H7 (cell line): ENCODE measurements around the gene OGFOD3. TPM values are rescaled to one million over a fixed set of nuclear protein-coding genes. Genes with fewer than 3 reads are reported as not detected.
"Not testable (repeated sequence)": the region's sequence is repeated elsewhere in the genome, so short reads cannot be mapped to it uniquely, and the experiment has no call there.

Experiments used
- DNase-seq: peaks from one replicate; pipeline ENCODE4 v3.0.0; 2012
- H3K27me3 ChIP-seq: 2 replicates; pipeline ENCODE4 v1.6.0; 2011; ENCODE audit warnings: mild to moderate bottlenecking, low read length; ENCODE audit not compliant: control insufficient read depth, insufficient read depth
- H3K36me3 ChIP-seq: replicated peaks from 2 replicates; pipeline ENCODE4 v1.5.1; 2011; ENCODE audit warnings: low read length; ENCODE audit not compliant: control insufficient read depth, insufficient read depth
- H3K4me3 ChIP-seq: 2 replicates; pipeline ENCODE4 v1.5.1; 2011; ENCODE audit warnings: low read depth, mild to moderate bottlenecking, control low read depth, low read length, moderate library complexity; ENCODE audit not compliant: insufficient read depth
- total RNA-seq: library from RNA; depleted of rRNA; stranded (reverse); fragments of >200 nt; shearing (Covaris generic); gene quantifications from 2 replicates; pipeline ENCODE4 v1.2.3, GENCODE V29; 2014

The OGFOD3 gene
- total RNA-seq, 1 experiment from 2014 or later: 28.6 TPM

DNA sequence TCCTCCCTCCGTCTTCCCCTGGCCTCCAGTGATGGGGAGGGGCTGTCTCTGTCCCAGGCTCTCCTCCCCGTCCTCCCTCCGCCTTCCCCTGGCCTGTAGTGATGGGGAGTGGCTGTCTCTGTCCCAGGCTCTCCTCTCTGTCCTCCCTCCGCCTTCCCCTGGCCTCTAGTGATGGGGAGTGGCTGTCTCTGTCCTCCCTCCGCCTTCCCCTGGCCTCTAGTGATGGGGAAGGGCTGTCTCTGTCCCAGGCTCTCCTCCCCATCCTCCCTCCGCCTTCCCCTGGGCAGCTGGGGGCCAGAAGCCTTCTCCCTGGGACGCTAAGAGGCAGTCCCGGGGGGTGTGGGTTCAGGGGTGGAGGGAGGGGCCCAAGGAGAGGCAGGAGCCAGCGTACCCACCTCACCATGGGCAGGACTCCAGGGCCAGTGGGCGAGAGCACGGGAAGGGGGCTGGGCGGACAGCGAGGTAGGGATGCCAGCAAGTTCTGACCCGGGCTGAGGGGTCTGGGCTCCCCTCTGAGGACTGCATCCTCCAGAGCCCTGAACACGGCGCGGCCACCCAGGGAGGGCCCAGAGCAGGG lies 32.0 kb downstream of the OGFOD3 start:
- no peak for DNase-seq
- Histone ChIP-seq H3K27me3 (no peaks in the 10 kb centered on the region), H3K4me3 (no peak overlapping the region), H3K36me3 (no peaks in the 10 kb centered on the region)

- Histone ChIP-seq H3K27me3 (no peaks in the 10 kb centered on the region), H3K36me3 (no peaks in the 10 kb centered on the region), H3K4me3 (no peak overlapping the region)
- peak; percentile 81 for DNase-seq
Observed at GRCh38 chr17:82385559-82386254, 32.7 kb downstream of the OGFOD3 start.

DNA sequence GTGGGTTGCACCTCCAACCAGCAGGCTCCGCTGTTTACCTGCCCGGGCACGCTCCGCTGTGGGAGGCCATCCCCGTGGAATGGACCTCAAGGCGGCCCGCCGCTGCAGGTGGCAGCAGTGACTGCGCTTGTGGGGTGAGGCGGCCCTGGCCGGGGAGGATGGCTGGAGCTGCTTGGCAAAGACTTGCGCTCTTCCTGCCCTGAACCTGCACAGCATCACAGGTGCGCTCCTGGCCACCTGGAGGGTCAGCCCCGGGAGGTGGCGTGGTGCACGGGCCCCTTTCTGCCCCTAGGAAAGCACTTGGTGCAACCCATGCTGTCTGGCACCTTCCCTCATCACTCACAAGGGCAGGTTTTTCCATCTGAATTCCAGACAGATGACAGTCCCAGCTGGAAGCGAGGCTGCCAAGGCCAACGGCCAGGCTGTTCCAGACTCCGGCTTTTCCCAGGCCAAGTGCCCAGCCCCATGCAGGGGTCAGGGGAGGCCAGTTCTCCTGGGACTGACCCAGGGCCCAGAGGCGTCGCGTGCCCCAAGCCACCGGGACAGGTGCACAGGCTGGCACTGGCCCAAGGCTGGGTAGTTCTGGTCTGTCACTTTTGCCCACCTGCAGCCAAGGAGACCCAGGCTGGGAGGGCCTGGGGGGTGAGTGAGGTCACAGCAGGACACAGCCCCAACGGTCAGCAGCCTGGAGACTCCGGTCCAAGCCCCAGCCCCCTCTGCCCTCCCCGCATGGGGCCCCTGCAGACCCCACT lies 33.5 kb downstream of the OGFOD3 start:
- Histone ChIP-seq H3K27me3 (no peaks in the 10 kb centered on the region), H3K4me3 (no peak overlapping the region), H3K36me3 (no peaks in the 10 kb centered on the region)
- DNase-seq: peak; percentile 89

GRCh38 chr17:82384051-82384729 lies 34.2 kb downstream of the OGFOD3 start:
- no peaks in the 10 kb centered on the region for H3K36me3 ChIP-seq
- no peak for DNase-seq
- H3K4me3 ChIP-seq: no peak overlapping the region
- H3K27me3 ChIP-seq: no peaks in the 10 kb centered on the region

GRCh38 chr17:82383411-82383810 lies 35.0 kb downstream of the OGFOD3 start:
- H3K27me3 ChIP-seq: no peaks in the 10 kb centered on the region
- H3K4me3 ChIP-seq: no peak overlapping the region

GRCh38 chr17:82382933-82383255 lies 35.5 kb downstream of the OGFOD3 start:
- no peaks in the 10 kb centered on the region for H3K27me3 ChIP-seq
- no peaks in the 10 kb centered on the region for H3K36me3 ChIP-seq
- DNase-seq: no peak
- H3K4me3 ChIP-seq: no peak overlapping the region

More at GRCh38 chr17:82383411-82383810, 35.0 kb downstream of the OGFOD3 start:
- DNase-seq: peak; percentile 66
- no peaks in the 10 kb centered on the region for H3K36me3 ChIP-seq

DNA sequence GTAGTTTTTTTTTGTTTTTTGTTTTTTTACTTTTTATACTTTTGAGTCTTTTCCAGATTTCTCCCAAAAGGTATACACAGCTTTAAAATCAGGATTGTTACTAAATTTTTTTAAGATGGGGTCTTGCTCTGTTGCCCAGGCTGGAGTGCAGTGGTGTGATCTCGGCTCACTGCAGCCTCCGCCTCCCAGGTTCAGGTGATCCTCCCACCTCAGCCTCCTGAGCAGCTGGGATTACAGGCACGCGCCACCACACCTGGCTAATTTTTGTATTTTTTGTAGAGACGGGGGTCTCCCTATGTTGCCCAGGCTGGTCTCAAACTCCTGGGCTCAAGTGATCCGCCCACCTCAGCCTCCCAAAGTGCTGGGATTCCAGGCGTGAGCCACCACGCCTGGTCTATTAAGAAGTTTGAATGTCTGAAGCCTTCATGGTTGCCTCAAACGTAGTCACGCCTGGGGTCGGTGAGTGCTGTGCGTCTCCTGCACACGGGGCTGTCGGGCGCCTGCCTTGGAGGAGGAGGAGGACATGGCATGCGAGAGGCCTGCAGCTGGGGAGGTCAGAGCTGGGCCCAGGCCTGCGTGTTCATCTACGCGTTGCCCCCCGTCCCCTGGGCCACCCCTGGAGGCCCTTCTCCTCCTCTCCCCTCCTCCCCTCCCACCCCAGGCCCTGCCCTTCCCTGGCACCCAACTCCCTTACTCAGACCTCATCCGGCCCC lies 36.0 kb downstream of the OGFOD3 start:
- peak; percentile 46 for DNase-seq
- H3K36me3 ChIP-seq, H3K4me3 ChIP-seq, H3K27me3 ChIP-seq: not testable (repeated sequence)

- H3K27me3 ChIP-seq, H3K36me3 ChIP-seq, H3K4me3 ChIP-seq, DNase-seq: not testable (repeated sequence)
Observed at GRCh38 chr17:82381703-82382009, 36.7 kb downstream of the OGFOD3 start.

- DNase-seq: no peak
- no peak overlapping the region for H3K4me3 ChIP-seq
- no peaks in the 10 kb centered on the region for H3K36me3 ChIP-seq
- no peaks in the 10 kb centered on the region for H3K27me3 ChIP-seq
Observed at GRCh38 chr17:82380860-82381702, 37.3 kb downstream of the OGFOD3 start.

DNA sequence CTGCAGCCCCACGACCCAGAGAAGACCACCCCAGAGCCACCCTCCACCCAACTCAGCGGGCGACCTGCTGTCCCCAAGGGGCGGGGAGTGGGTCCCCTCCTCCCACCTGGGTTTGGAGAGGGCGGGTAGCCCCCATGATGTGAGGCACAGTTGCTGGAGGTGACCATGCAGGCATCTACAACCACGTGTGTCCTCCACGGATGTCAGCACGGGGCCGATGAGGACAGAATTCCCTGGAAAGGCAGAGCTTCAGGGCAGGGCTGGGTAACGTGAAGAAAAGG lies 39.7 kb downstream of the OGFOD3 start:
- Histone ChIP-seq H3K36me3 (no peaks in the 10 kb centered on the region), H3K4me3 (no peak overlapping the region), H3K27me3 (no peaks in the 10 kb centered on the region)
- DNase-seq: no peak

DNA sequence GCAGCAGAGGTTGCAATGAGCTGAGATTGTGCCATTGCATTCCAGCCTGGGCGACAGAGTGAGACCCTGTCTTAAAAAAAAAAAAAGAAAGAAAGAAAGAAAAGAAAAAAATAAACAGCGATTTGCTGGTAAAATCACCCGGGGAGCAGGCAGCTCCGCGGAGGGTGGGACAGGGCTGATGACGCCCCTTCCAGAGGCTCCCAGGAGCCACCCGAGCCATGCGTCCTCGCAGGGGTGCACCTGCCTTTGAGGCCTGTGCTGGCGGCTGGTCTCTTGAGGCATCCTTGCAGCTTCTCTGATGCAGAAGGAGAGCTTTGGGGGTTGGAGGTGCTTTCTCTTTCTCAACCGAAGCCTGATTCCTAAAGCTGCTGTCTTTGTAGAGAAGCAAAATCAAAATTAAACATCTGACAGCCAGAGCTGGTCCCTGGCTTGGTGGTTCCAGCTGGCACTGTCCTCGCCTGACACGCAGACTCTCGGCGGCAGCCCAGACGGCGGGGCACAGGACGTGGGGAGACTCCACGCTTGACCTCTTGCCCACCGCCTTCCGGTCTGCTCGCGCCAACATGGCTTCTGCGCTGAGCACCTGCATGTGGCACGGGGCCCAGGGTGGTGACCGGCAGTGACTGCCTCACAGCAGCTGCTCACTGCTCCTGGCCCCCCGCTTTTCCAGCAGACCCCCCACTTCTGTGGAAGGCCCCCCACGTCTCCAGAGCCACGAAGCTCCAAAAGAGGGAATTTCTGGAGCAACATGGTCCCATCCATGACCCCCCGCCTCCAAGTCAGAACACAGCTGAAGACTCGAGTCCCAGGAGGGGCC lies 40.3 kb downstream of the OGFOD3 start:
- H3K27me3 ChIP-seq: no peaks in the 10 kb centered on the region
- no peak for DNase-seq
- H3K4me3 ChIP-seq: no peak overlapping the region
- no peaks in the 10 kb centered on the region for H3K36me3 ChIP-seq

- not testable (repeated sequence) for H3K27me3 ChIP-seq, H3K36me3 ChIP-seq, DNase-seq, H3K4me3 ChIP-seq
Observed at GRCh38 chr17:82377294-82377693, 41.1 kb downstream of the OGFOD3 start.

DNA sequence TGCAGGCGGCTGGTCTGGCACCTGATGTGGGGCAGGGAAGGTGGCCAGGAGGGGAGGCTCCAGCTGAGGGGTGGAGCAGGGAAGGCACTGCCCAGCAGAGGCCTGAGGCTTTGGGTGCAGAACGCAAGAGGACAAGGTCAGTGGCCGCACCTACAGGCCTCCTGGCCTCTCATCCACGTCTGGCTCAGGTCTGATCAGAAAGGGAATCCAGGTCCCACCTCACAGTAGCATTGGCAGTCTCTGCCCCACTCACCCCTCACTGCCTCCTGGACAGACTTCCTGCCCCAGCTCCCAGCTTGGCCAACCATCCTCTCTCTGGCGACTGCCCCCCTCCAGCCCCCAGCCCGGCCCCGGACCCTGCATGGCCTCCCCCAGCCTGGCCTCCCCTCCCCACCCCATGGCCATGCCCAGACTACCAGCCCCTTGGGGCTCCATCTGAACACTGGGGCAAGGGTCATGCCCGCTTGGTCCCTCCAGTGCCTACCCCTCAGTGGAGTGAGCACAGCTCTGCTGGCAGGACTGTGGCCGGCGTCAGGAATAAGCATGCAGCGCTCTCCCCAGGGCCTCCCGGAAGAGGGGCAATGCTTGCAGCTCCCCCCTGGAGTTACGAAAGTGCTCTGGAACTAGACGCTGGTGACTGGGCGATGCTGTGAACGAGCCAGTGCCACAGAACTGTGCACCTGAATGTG lies 42.2 kb downstream of the OGFOD3 start:
- Histone ChIP-seq H3K4me3 (no peak overlapping the region), H3K36me3 (no peaks in the 10 kb centered on the region), H3K27me3 (peaks cover 14% of the 10 kb centered on the region)
- DNase-seq: no peak
